Measurements from ENCODE around the gene HEPHL1.
"Not testable (repeated sequence)": the region's sequence is repeated elsewhere in the genome, so short reads cannot be mapped to it uniquely, and the experiment has no call there.

Gene HEPHL1

GRCh38 chr11:93974759-93975158, 46.4 kb upstream of the HEPHL1 start:
- H3K4me3 ChIP-seq (replicated peaks; ENCODE audit: insufficient read depth, low read length), result no peak overlapping the region
- H3K27ac ChIP-seq (replicated peaks), result no peak overlapping the region
- no peaks in the 10 kb centered on the region for H3K27me3 ChIP-seq (ENCODE audit: insufficient read depth, poor library complexity, severe bottlenecking)
- DNase-seq (ENCODE audit: low read depth in 1 of 2, low spot score in 1 of 2), result no peak
- TF ChIP-seq GABPA (IDR thresholded peaks at IDR 0.05; ENCODE audit: low read depth), result no peak
- no peak for TF ChIP-seq POLR2AphosphoS5 (IDR thresholded peaks at IDR 0.05; ENCODE audit: low read depth)
- TF ChIP-seq, protein P1, sequence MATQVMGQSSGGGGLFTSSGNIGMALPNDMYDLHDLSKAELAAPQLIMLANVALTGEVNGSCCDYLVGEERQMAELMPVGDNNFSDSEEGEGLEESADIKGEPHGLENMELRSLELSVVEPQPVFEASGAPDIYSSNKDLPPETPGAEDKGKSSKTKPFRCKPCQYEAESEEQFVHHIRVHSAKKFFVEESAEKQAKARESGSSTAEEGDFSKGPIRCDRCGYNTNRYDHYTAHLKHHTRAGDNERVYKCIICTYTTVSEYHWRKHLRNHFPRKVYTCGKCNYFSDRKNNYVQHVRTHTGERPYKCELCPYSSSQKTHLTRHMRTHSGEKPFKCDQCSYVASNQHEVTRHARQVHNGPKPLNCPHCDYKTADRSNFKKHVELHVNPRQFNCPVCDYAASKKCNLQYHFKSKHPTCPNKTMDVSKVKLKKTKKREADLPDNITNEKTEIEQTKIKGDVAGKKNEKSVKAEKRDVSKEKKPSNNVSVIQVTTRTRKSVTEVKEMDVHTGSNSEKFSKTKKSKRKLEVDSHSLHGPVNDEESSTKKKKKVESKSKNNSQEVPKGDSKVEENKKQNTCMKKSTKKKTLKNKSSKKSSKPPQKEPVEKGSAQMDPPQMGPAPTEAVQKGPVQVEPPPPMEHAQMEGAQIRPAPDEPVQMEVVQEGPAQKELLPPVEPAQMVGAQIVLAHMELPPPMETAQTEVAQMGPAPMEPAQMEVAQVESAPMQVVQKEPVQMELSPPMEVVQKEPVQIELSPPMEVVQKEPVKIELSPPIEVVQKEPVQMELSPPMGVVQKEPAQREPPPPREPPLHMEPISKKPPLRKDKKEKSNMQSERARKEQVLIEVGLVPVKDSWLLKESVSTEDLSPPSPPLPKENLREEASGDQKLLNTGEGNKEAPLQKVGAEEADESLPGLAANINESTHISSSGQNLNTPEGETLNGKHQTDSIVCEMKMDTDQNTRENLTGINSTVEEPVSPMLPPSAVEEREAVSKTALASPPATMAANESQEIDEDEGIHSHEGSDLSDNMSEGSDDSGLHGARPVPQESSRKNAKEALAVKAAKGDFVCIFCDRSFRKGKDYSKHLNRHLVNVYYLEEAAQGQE (IDR thresholded peaks at IDR 0.05; ENCODE audit: insufficient replicate concordance, low read depth), result no peak
- TF ChIP-seq SPI1 (IDR thresholded peaks at IDR 0.05; ENCODE audit: borderline replicate concordance, low read depth), result no peak
- TF ChIP-seq, protein P2, sequence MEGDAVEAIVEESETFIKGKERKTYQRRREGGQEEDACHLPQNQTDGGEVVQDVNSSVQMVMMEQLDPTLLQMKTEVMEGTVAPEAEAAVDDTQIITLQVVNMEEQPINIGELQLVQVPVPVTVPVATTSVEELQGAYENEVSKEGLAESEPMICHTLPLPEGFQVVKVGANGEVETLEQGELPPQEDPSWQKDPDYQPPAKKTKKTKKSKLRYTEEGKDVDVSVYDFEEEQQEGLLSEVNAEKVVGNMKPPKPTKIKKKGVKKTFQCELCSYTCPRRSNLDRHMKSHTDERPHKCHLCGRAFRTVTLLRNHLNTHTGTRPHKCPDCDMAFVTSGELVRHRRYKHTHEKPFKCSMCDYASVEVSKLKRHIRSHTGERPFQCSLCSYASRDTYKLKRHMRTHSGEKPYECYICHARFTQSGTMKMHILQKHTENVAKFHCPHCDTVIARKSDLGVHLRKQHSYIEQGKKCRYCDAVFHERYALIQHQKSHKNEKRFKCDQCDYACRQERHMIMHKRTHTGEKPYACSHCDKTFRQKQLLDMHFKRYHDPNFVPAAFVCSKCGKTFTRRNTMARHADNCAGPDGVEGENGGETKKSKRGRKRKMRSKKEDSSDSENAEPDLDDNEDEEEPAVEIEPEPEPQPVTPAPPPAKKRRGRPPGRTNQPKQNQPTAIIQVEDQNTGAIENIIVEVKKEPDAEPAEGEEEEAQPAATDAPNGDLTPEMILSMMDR (IDR thresholded peaks at IDR 0.05; ENCODE audit: insufficient read depth, low read length), result no peak

DNA sequence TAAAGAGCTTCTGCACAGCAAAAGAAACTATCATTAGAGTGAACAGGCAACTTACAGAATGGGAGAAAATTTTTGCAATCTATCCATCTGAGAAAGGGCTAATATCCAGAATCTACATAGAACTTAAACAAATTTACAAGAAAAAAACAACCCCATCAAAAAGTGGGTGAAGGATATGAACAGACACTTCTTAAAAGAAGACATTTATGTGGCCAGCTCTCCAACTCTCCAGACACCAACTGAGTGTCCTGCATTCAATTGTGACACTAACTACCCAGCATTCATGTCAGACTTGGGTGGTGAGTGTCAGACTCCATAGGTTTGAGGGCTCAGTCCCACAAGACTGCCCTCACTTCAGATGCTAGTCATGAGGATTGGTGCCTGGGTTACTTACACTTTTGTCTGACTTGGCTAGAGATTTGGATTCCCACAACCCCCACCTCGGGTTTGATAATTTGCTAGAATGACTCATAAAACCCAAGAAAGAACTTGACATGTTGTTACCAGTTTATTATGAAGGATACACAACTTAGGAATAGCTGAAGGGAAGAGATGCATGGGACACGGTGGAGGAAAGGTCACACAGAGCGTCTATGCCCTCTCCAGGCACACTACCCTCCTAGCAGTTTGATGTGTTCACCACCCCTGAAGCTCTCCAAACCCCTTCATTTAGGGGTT, 44.4 kb upstream of the HEPHL1 start:
- not testable (repeated sequence) for H3K27me3 ChIP-seq (ENCODE audit: insufficient read depth, poor library complexity, severe bottlenecking); H3K4me3 ChIP-seq (replicated peaks; ENCODE audit: insufficient read depth, low read length); DNase-seq (ENCODE audit: low read depth in 1 of 2, low spot score in 1 of 2); H3K27ac ChIP-seq (replicated peaks)

DNA sequence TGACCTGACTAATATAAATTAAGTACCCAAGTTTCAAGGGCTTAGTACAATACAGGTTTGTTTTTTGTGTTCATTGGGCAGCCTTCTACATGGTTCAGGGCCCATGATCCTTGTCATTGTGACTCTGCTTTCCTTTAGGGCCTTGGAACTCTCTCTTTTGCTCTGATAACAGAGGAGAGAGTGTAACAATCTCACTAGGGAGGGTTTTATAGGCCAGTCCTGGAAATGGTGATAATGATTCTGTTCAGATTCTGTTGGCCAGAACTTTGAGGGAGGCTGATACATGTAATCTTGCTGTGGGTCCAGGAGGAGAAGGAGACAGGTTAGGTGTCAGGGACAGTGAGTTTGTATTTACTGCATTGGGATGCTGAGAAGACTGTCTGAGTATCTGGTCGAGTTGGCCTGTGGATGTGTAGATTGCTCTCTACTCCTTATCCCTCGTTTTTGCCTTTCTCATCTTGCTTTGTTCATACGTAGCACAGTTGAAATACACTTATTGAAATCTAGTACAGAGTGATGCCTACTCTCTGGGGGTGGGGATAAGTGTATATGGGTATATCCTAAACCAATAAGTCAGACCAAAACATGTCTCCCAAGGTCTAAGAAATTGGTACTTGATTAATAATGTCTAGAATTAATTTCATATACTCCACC, 37.5 kb upstream of the HEPHL1 start:
- DNase-seq (ENCODE audit: low read depth in 1 of 2, low spot score in 1 of 2), result no peak
- H3K4me3 ChIP-seq (replicated peaks; ENCODE audit: insufficient read depth, low read length), result no peak overlapping the region
- no peak overlapping the region for H3K27ac ChIP-seq (replicated peaks)
- TF ChIP-seq, protein P1 (IDR thresholded peaks at IDR 0.05; ENCODE audit: insufficient replicate concordance, low read depth), result no peak
- TF ChIP-seq, protein P2 (IDR thresholded peaks at IDR 0.05; ENCODE audit: insufficient read depth, low read length), result no peak
- H3K27me3 ChIP-seq (ENCODE audit: insufficient read depth, poor library complexity, severe bottlenecking), result peaks cover 2% of the 10 kb centered on the region

GRCh38 chr11:93984196-93984567, 37.0 kb upstream of the HEPHL1 start:
- DNase-seq (ENCODE audit: low read depth in 1 of 2, low spot score in 1 of 2), result no peak
- Histone ChIP-seq H3K4me3 (replicated peaks; ENCODE audit: insufficient read depth, low read length) (no peak overlapping the region), H3K27ac (replicated peaks) (no peak overlapping the region), H3K27me3 (ENCODE audit: insufficient read depth, poor library complexity, severe bottlenecking) (peaks cover 2% of the 10 kb centered on the region)
- TF ChIP-seq, protein P1 (IDR thresholded peaks at IDR 0.05; ENCODE audit: insufficient replicate concordance, low read depth), result no peak
- TF ChIP-seq POLR2AphosphoS5 (IDR thresholded peaks at IDR 0.05; ENCODE audit: low read depth) (no peak), SPI1 (IDR thresholded peaks at IDR 0.05; ENCODE audit: borderline replicate concordance, low read depth) (no peak), GABPA (IDR thresholded peaks at IDR 0.05; ENCODE audit: low read depth) (no peak)
- TF ChIP-seq, protein P2 (IDR thresholded peaks at IDR 0.05; ENCODE audit: insufficient read depth, low read length), result no peak
